SK-N-SH (cell line): ENCODE data around the gene LY6G5C. TPM values are rescaled to one million over a fixed set of nuclear protein-coding genes. Genes with fewer than 3 reads are reported as not detected.

Experiments used
- CTCF ChIA-PET: fragments of 300-600, 350-600 bp; formaldehyde crosslinking; extraction: SDS; loops from one replicate; lab custom pipeline; 2021; lab: Yijun Ruan, JAX
- POLR2A ChIA-PET: fragments of 350-600 bp; sonication (Branson Sonifier 250); formaldehyde crosslinking; extraction: SDS; loops from one replicate; lab custom pipeline; 2020; ENCODE audit warnings: antibody characterized with exemption, inconsistent platforms; lab: Yijun Ruan, JAX
- DNase-seq: peaks from one replicate; pipeline ENCODE4 v3.0.0; 2012
- H2AFZ ChIP-seq: fragments of 200-600 bp; sonication (generic); 2 replicates; pipeline ENCODE4 v1.8.1; 2016; ENCODE audit warnings: antibody characterized with exemption, mild to moderate bottlenecking, low read depth
- H3F3A ChIP-seq: fragments of 200-600 bp; sonication (generic); replicated peaks from 2 replicates; pipeline ENCODE3; 2016; ENCODE audit warnings: antibody characterized with exemption, mild to moderate bottlenecking; ENCODE audit not compliant: insufficient read depth
- H3K27ac ChIP-seq, 2 experiments: fragments of 200-500 bp in 1 of 2; fragments of 200-600 bp in 1 of 2; sonication (Bioruptor generic) in 1 of 2; sonication (generic), shearing (Covaris generic) in 1 of 2; 2 replicates each; pipeline versions ENCODE4 v1.5.1 to v1.6.1; 2014 to 2016; ENCODE audit warnings: low read depth in 2 of 2, inconsistent platforms in 1 of 2, low read length in 1 of 2, mild to moderate bottlenecking in 1 of 2, mixed read lengths in 1 of 2
- H3K27me3 ChIP-seq: fragments of 200-600 bp; sonication (generic), shearing (Covaris generic); 2 replicates; pipeline ENCODE4 v1.6.1; 2016; ENCODE audit warnings: mixed run types; ENCODE audit not compliant: insufficient read depth
- H3K36me3 ChIP-seq, 2 experiments: fragments of 200-500 bp in 1 of 2; fragments of 200-600 bp in 1 of 2; sonication (Bioruptor generic) in 1 of 2; sonication (generic) in 1 of 2; replicated peaks in 1 of 2; 2 replicates each; pipeline versions ENCODE3 to v1.5.1; 2014 to 2016; ENCODE audit warnings: low read length in 1 of 2, mild to moderate bottlenecking in 1 of 2; ENCODE audit not compliant: insufficient read depth in 2 of 2, control insufficient read depth in 1 of 2
- H3K4me1 ChIP-seq, 2 experiments: fragments of 200-500 bp in 1 of 2; fragments of 200-600 bp in 1 of 2; sonication (Bioruptor generic) in 1 of 2; sonication (generic), shearing (Covaris generic) in 1 of 2; 2 replicates each; pipeline versions ENCODE4 v1.5.1 to v1.6.1; 2014 to 2016; ENCODE audit warnings: low read depth in 1 of 2, low read length in 1 of 2, mixed run types in 1 of 2; ENCODE audit not compliant: insufficient read depth in 2 of 2, control insufficient read depth in 1 of 2
- H3K4me2 ChIP-seq: fragments of 200-600 bp; sonication (generic), shearing (Covaris generic); 2 replicates; pipeline ENCODE4 v1.6.1; 2017; ENCODE audit warnings: mixed run types
- H3K4me3 ChIP-seq, 2 experiments: fragments of 200-500 bp in 1 of 2; fragments of 200-600 bp in 1 of 2; sonication (Bioruptor generic) in 1 of 2; sonication (generic), shearing (Covaris generic) in 1 of 2; 2 replicates each; pipeline versions ENCODE4 v1.5.1 to v1.8.1; 2014 to 2016; ENCODE audit warnings: low read depth in 2 of 2, inconsistent platforms in 1 of 2, low read length in 1 of 2, mild to moderate bottlenecking in 1 of 2, mixed read lengths in 1 of 2, moderate library complexity in 1 of 2
- H3K79me2 ChIP-seq: fragments of 200-600 bp; sonication (generic); 2 replicates; pipeline ENCODE4 v1.8.1; 2017; ENCODE audit warnings: mild to moderate bottlenecking; ENCODE audit not compliant: insufficient read depth
- H3K9ac ChIP-seq: fragments of 200-600 bp; sonication (generic); 2 replicates; pipeline ENCODE4 v1.6.1; 2017; ENCODE audit warnings: mixed run types
- H3K9me2 ChIP-seq: fragments of 200-600 bp; sonication (generic); 2 replicates; pipeline ENCODE4 v1.6.1; 2017; ENCODE audit warnings: mixed run types
- H3K9me3 ChIP-seq: fragments of 200-600 bp; sonication (generic); 2 replicates; pipeline ENCODE4 v1.6.1; 2017; ENCODE audit warnings: mixed run types, mild to moderate bottlenecking, moderate library complexity
- H4K20me1 ChIP-seq: fragments of 200-600 bp; sonication (generic); 2 replicates; pipeline ENCODE4 v1.6.1; 2017; ENCODE audit warnings: mild to moderate bottlenecking, mixed run types; ENCODE audit not compliant: insufficient read depth
- CTCF ChIP-seq: fragments of 200-600 bp; sonication (generic); IDR thresholded peaks from 2 replicates; pipeline ENCODE4 v1.6.1; 2017; ENCODE audit warnings: antibody characterized with exemption, mild to moderate bottlenecking, moderate library complexity
- EP300 ChIP-seq, 2 experiments: IDR thresholded peaks; 2 replicates each; pipeline versions ENCODE4 v1.4.0 to v1.6.1; 2012; ENCODE audit warnings: borderline replicate concordance in 1 of 2, low read depth in 1 of 2, low read length in 1 of 2
- EZH2phosphoT487 ChIP-seq: fragments of 200-600 bp; sonication (generic); IDR thresholded peaks from 2 replicates; pipeline ENCODE4 v1.6.1; 2017; ENCODE audit warnings: low read depth, mixed run types, mild to moderate bottlenecking, antibody characterized with exemption, moderate library complexity, borderline replicate concordance
- FOXJ3 ChIP-seq: sonication (generic); formaldehyde crosslinking; IDR thresholded peaks from 2 replicates; pipeline ENCODE4 v1.5.1; 2020; ENCODE audit warnings: mild to moderate bottlenecking, missing genetic modification reagents
- GATA2 ChIP-seq: sonication (generic); formaldehyde crosslinking; IDR thresholded peaks from 2 replicates; pipeline ENCODE4 v1.5.0; 2020; ENCODE audit warnings: mild to moderate bottlenecking, missing genetic modification reagents
- IRF3 ChIP-seq: fragments of 150-350 bp; IDR thresholded peaks from 2 replicates; pipeline ENCODE4 v1.6.1; 2016; ENCODE audit warnings: mild to moderate bottlenecking, low read depth, low read length
- MAX ChIP-seq: IDR thresholded peaks from 2 replicates; pipeline ENCODE4 v1.4.0; 2012; ENCODE audit warnings: low read depth
- MEF2A ChIP-seq: IDR thresholded peaks from 2 replicates; pipeline ENCODE4 v1.4.0; 2012; ENCODE audit warnings: low read depth, borderline replicate concordance
- NFIC ChIP-seq: IDR thresholded peaks from 2 replicates; pipeline ENCODE4 v1.4.0; 2012; ENCODE audit warnings: borderline replicate concordance
- NRF1 ChIP-seq: IDR thresholded peaks from 2 replicates; pipeline ENCODE4 v1.6.1; 2012; ENCODE audit warnings: low read depth, mild to moderate bottlenecking, low read length
- PBX3 ChIP-seq: IDR thresholded peaks from 2 replicates; pipeline ENCODE4; 2012
- POLR2AphosphoS5 ChIP-seq: IDR thresholded peaks from 2 replicates; pipeline ENCODE4 v1.6.1; 2012; ENCODE audit warnings: low read depth, low read length
- SIN3A ChIP-seq: IDR thresholded peaks from 2 replicates; pipeline ENCODE4 v1.6.1; 2012; ENCODE audit warnings: low read depth, mild to moderate bottlenecking, low read length, moderate library complexity, borderline replicate concordance
- SMC3 ChIP-seq: IDR thresholded peaks from 2 replicates; pipeline ENCODE4 v1.6.1; 2012; ENCODE audit warnings: low read depth, low read length, improper control_type of control experiment
- TAF1 ChIP-seq: IDR thresholded peaks from 2 replicates; pipeline ENCODE4 v1.6.1; 2012; ENCODE audit warnings: low read depth, mild to moderate bottlenecking, low read length, moderate library complexity, borderline replicate concordance
- TEAD4 ChIP-seq: IDR thresholded peaks from 2 replicates; pipeline ENCODE4 v1.4.0; 2012; ENCODE audit warnings: mild to moderate bottlenecking, borderline replicate concordance; ENCODE audit not compliant: insufficient read depth
- USF1 ChIP-seq: IDR thresholded peaks from 2 replicates; pipeline ENCODE4 v1.4.0; 2012; ENCODE audit warnings: low read depth, borderline replicate concordance
- USF2 ChIP-seq: fragments of 150-350 bp; IDR thresholded peaks from 2 replicates; pipeline ENCODE4 v1.6.1; 2017; ENCODE audit warnings: antibody characterized with exemption, low read length, low read depth, borderline replicate concordance
- WGBS: methylation state at CpG from one replicate; pipeline ENCODE4 v1.1.6; 2017; ENCODE audit warnings: low lambda C conversion rate; 5-methylcytosine and 5-hydroxymethylcytosine counted together
- polyA plus RNA-seq, 3 experiments: library from polyadenylated mRNA; depleted of rRNA; stranded (reverse); fragments of >200 nt; gene quantifications; 2 replicates each; pipeline ENCODE4 v1.2.3, GENCODE V29; 2012

The LY6G5C gene
- polyA plus RNA-seq, 1 of the 3 experiments (the other 2 are of a cell fraction) = 1.1 TPM

- CTCF ChIA-PET = interaction anchor here (0.6 to 3.2 kb wide), 19 partner anchors 9 to 271 kb away, joined by 3 to 29 read pairs (median 5); partner anchors contain the start of genes GPANK1, LY6G5B, MSH5 and NEU1
- Histone ChIP-seq H3K9me2 (no peaks in the 10 kb centered on the region), H3F3A (no peaks in the 10 kb centered on the region), H4K20me1 (no peaks in the 10 kb centered on the region), H3K4me1 (peaks cover 3 to 7% of the 10 kb centered on the region in 2 experiments; a peak in 2 of 4 replicates), H3K4me2 (peak overlapping the region; percentile 14; the same call in 1 of the 2 replicates), H3K27me3 (no peaks in the 10 kb centered on the region), H3K79me2 (no peaks in the 10 kb centered on the region), H2AFZ (peak overlapping the region; percentile 74), H3K9ac (no peak overlapping the region), H3K36me3 (peaks cover 0 to under 1% of the 10 kb centered on the region in 2 experiments), H3K27ac (no peak overlapping the region), H3K4me3 (peak overlapping the region in 1 of 2 experiments; percentile 31; a peak in 1 of 4 replicates), H3K9me3 (no peaks in the 10 kb centered on the region)
- peak; percentile 72 for DNase-seq
- 54% methylated on average over 10 of the region's 40 CpGs for WGBS
- POLR2A ChIA-PET = interaction anchor here (0.7 kb wide), 1 partner anchor 220 kb away, joined by 3 read pairs; no protein-coding TSS in a partner anchor
- TF ChIP-seq TEAD4 (no peak), GATA2 (CRISPR knock-in tag) (no peak), NRF1 (no peak), POLR2AphosphoS5 (no peak), FOXJ3 (no peak), MAX (no peak), IRF3 (no peak), MEF2A (no peak), EZH2phosphoT487 (no peak), NFIC (no peak), USF2 (no peak), EP300 (IDR thresholded peaks at IDR 0.05; ENCODE audit: borderline replicate concordance in 1 of 2, low read depth in 1 of 2, low read length in 1 of 2) (no peak), USF1 (no peak), PBX3 (no peak), CTCF (no peak), SMC3 (no peak), TAF1 (no peak), SIN3A (no peak)
Measured at GRCh38 chr6:31681135-31681671, 336 bp upstream of the LY6G5C start.
